Measurements from ENCODE around the gene PTPRM.

The PTPRM gene

GRCh38 chr18:7521226-7521856 is 45.8 kb upstream of the PTPRM start:
- H3K27me3 ChIP-seq (ENCODE audit: low read length), result no peaks in the 10 kb centered on the region
- TF ChIP-seq CTCF (IDR thresholded peaks at IDR 0.05; ENCODE audit: insufficient read depth, low read length, poor library complexity, severe bottlenecking) (no peak), EZH2phosphoT487 (conservative IDR thresholded peaks at IDR 0.05; ENCODE audit: low read length) (no peak)
- H2AFZ ChIP-seq (ENCODE audit: low read depth, low read length, severe bottlenecking), result no peak overlapping the region
- no peak overlapping the region for H3K9ac ChIP-seq (ENCODE audit: low read length)
- H3K36me3 ChIP-seq (ENCODE audit: low read length), result no peaks in the 10 kb centered on the region
- no peak overlapping the region for H3K4me2 ChIP-seq (ENCODE audit: low read depth, low read length, poor library complexity, severe bottlenecking)
- H4K20me1 ChIP-seq (ENCODE audit: low read depth, low read length), result no peaks in the 10 kb centered on the region
- H3K27ac ChIP-seq (ENCODE audit: low read depth, low read length), result no peak overlapping the region
- no peaks in the 10 kb centered on the region for H3K9me2 ChIP-seq (replicated peaks; ENCODE audit: insufficient read depth, low read length)
- no peaks in the 10 kb centered on the region for H3K79me2 ChIP-seq (ENCODE audit: insufficient read depth, low read length)
- no peak overlapping the region for H3K4me3 ChIP-seq (ENCODE audit: insufficient read depth, low read length, poor library complexity, severe bottlenecking)
- no peaks in the 10 kb centered on the region for H3F3A ChIP-seq (ENCODE audit: insufficient read depth)
- no peaks in the 10 kb centered on the region for H3K9me3 ChIP-seq (ENCODE audit: insufficient read depth, low read length)

- Histone ChIP-seq H3K4me3 (ENCODE audit: insufficient read depth, low read length, poor library complexity, severe bottlenecking) (no peak overlapping the region), H3K27ac (ENCODE audit: low read depth, low read length) (no peak overlapping the region), H3K36me3 (ENCODE audit: low read length) (no peaks in the 10 kb centered on the region), H3K9me3 (ENCODE audit: insufficient read depth, low read length) (no peaks in the 10 kb centered on the region), H3K27me3 (ENCODE audit: low read length) (no peaks in the 10 kb centered on the region), H2AFZ (ENCODE audit: low read depth, low read length, severe bottlenecking) (no peak overlapping the region), H3K9me2 (replicated peaks; ENCODE audit: insufficient read depth, low read length) (no peaks in the 10 kb centered on the region), H3F3A (ENCODE audit: insufficient read depth) (no peaks in the 10 kb centered on the region), H3K79me2 (ENCODE audit: insufficient read depth, low read length) (no peaks in the 10 kb centered on the region), H3K4me2 (ENCODE audit: low read depth, low read length, poor library complexity, severe bottlenecking) (no peak overlapping the region), H4K20me1 (ENCODE audit: low read depth, low read length) (no peaks in the 10 kb centered on the region), H3K9ac (ENCODE audit: low read length) (no peak overlapping the region)
- TF ChIP-seq CTCF (IDR thresholded peaks at IDR 0.05; ENCODE audit: insufficient read depth, low read length, poor library complexity, severe bottlenecking) (no peak), EZH2phosphoT487 (conservative IDR thresholded peaks at IDR 0.05; ENCODE audit: low read length) (no peak)
Observed at GRCh38 chr18:7523772-7524171, 43.3 kb upstream of the PTPRM start.

- H3K27ac ChIP-seq (ENCODE audit: low read depth, low read length), result no peak overlapping the region
Observed at GRCh38 chr18:7524786-7525185, 42.3 kb upstream of the PTPRM start.

More at GRCh38 chr18:7524786-7525185, 42.3 kb upstream of the PTPRM start:
- no peak overlapping the region for H3K9ac ChIP-seq (ENCODE audit: low read length)
- H3K4me3 ChIP-seq (ENCODE audit: insufficient read depth, low read length, poor library complexity, severe bottlenecking), result no peak overlapping the region
- no peaks in the 10 kb centered on the region for H3F3A ChIP-seq (ENCODE audit: insufficient read depth)
- TF ChIP-seq EZH2phosphoT487 (conservative IDR thresholded peaks at IDR 0.05; ENCODE audit: low read length) (no peak), CTCF (IDR thresholded peaks at IDR 0.05; ENCODE audit: insufficient read depth, low read length, poor library complexity, severe bottlenecking) (no peak)
- H2AFZ ChIP-seq (ENCODE audit: low read depth, low read length, severe bottlenecking), result no peak overlapping the region
- H3K79me2 ChIP-seq (ENCODE audit: insufficient read depth, low read length), result no peaks in the 10 kb centered on the region
- H3K9me2 ChIP-seq (replicated peaks; ENCODE audit: insufficient read depth, low read length), result no peaks in the 10 kb centered on the region
- no peaks in the 10 kb centered on the region for H3K36me3 ChIP-seq (ENCODE audit: low read length)
- no peaks in the 10 kb centered on the region for H4K20me1 ChIP-seq (ENCODE audit: low read depth, low read length)
- H3K27me3 ChIP-seq (ENCODE audit: low read length), result no peaks in the 10 kb centered on the region
- no peak overlapping the region for H3K4me2 ChIP-seq (ENCODE audit: low read depth, low read length, poor library complexity, severe bottlenecking)
- no peaks in the 10 kb centered on the region for H3K9me3 ChIP-seq (ENCODE audit: insufficient read depth, low read length)

Measured in SU-DHL-6 (cell line).